Neural cell (in vitro differentiated cells): ENCODE measurements around the gene ERICH4.

Experiments
- CTCF ChIP-seq: fragments of 450-650 bp; IDR thresholded peaks from 2 replicates; pipeline ENCODE4 v1.5.1; 2014; ENCODE audit warnings: antibody characterized with exemption, mild to moderate bottlenecking, moderate library complexity; ENCODE audit not compliant: poor library complexity, severe bottlenecking
- EP300 ChIP-seq: fragments of 450-650 bp; conservative IDR thresholded peaks from 2 replicates; pipeline ENCODE4 v1.6.1; 2014; ENCODE audit warnings: antibody characterized with exemption, mild to moderate bottlenecking, moderate library complexity; ENCODE audit not compliant: poor library complexity, severe bottlenecking
- EZH2 ChIP-seq: fragments of 200-600, 300-800 bp; shearing (Covaris generic), sonication (generic); IDR thresholded peaks from 2 replicates; pipeline ENCODE4 v1.6.1; 2014; ENCODE audit warnings: antibody characterized with exemption, low read length, borderline replicate concordance, mild to moderate bottlenecking; ENCODE audit not compliant: insufficient read depth, poor library complexity, severe bottlenecking
- POLR2AphosphoS5 ChIP-seq: IDR thresholded peaks from 2 replicates; pipeline ENCODE4 v1.6.1; 2012
- REST ChIP-seq: IDR thresholded peaks from 2 replicates; pipeline ENCODE4 v1.6.1; 2012; ENCODE audit warnings: borderline replicate concordance
- SMC3 ChIP-seq: fragments of 450-650 bp; conservative IDR thresholded peaks from 2 replicates; pipeline ENCODE4 v1.6.1; 2014; ENCODE audit warnings: antibody characterized with exemption, mild to moderate bottlenecking, moderate library complexity; ENCODE audit not compliant: poor library complexity

- TF ChIP-seq EP300: no peak
- TF ChIP-seq CTCF: no peak
- TF ChIP-seq SMC3: no peak
- TF ChIP-seq EZH2: no peak
- TF ChIP-seq REST: no peak
- no peak for TF ChIP-seq POLR2AphosphoS5
Observed at GRCh38 chr19:41405776-41406175, 37.2 kb upstream of the ERICH4 start.
